ENCODE measurements around the gene CELF6. TPM values are rescaled to one million over a fixed set of nuclear protein-coding genes. Genes with fewer than 3 reads are reported as not detected.

The CELF6 gene
- total RNA-seq, 2 experiments from 2014 or later = 2.4 TPM

DNA sequence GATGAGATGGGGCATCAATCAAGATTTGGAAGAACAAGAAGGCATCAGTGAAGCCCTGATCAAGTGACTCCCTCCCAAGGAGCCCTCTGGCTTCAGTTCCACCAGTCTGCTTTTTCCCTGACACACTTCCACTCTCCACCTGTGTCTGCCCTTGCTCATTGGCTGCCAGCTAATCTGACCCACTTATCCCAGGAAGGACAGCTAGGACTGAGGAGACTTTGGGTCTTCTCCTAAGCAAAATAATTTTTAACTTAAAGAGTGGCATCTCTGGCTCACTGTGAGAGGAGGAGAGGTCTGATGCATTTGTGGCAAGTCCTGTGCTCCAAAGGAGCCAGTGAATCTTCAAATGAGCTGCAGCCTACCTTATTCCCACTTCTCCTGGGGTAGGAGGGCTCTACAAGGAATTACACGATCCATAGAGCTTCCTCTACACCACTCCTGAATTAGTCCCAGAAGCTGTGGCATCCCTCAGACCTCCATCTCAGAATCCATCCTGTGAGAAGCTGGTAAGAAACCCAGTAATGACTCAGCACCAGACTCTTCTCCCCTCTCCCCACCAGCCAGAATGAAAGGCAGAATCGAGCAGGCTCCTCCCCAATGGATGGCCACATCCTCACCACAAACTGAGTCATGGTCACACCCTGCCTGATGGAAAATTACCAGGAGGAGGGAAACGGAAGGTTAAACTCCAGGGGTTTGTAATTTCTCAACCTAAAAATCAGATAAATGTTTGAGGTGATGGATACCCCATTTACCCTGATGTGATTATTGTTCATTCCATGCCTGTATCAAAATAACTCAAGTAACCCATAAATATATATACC, 82.7 kb downstream of the CELF6 start:
- intact Hi-C loops (cut with DNase I, micrococcal nuclease) = no loop called here
- H3K27me3 ChIP-seq (ENCODE audit: control insufficient read depth in 1 of 2, insufficient read depth in 2 of 2, low read length in 2 of 2) = no peaks in the 10 kb centered on the region
- peaks cover 23% of the 10 kb centered on the region for H3K4me1 ChIP-seq (ENCODE audit: insufficient read depth, low read length)
- DNase-seq (peak in 11 of 14 experiments; percentile 7 to 74 (median 25)), ATAC-seq (ENCODE audit: poor library complexity) (peak; percentile 65)
- peaks cover 27% of the 10 kb centered on the region for H3K36me3 Mint-ChIP-seq (ENCODE audit: low read depth)
- peak overlapping the region; percentile 61 for H3K27ac Mint-ChIP-seq
- TF ChIP-seq, protein P1, sequence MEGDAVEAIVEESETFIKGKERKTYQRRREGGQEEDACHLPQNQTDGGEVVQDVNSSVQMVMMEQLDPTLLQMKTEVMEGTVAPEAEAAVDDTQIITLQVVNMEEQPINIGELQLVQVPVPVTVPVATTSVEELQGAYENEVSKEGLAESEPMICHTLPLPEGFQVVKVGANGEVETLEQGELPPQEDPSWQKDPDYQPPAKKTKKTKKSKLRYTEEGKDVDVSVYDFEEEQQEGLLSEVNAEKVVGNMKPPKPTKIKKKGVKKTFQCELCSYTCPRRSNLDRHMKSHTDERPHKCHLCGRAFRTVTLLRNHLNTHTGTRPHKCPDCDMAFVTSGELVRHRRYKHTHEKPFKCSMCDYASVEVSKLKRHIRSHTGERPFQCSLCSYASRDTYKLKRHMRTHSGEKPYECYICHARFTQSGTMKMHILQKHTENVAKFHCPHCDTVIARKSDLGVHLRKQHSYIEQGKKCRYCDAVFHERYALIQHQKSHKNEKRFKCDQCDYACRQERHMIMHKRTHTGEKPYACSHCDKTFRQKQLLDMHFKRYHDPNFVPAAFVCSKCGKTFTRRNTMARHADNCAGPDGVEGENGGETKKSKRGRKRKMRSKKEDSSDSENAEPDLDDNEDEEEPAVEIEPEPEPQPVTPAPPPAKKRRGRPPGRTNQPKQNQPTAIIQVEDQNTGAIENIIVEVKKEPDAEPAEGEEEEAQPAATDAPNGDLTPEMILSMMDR (IDR thresholded peaks at IDR 0.05) = no peak
- H3K27me3 Mint-ChIP-seq = no peaks in the 10 kb centered on the region
- H3K4me1 Mint-ChIP-seq (ENCODE audit: low read depth) = peaks cover 25% of the 10 kb centered on the region
- no peak overlapping the region for H3K4me3 Mint-ChIP-seq
- no peaks in the 10 kb centered on the region for H3K9me3 Mint-ChIP-seq
- H3K27ac ChIP-seq (ENCODE audit: low read depth in 1 of 2, low read length in 2 of 2) = no peak overlapping the region
- no peaks in the 10 kb centered on the region for H3K9me3 ChIP-seq (ENCODE audit: control insufficient read depth in 1 of 2, insufficient read depth in 1 of 2, low read length in 2 of 2)
- peaks cover 22% of the 10 kb centered on the region for H3K36me3 ChIP-seq (ENCODE audit: insufficient read depth, low read length)
- H3K4me3 ChIP-seq (ENCODE audit: low read length) = no peak overlapping the region
- ChIA-PET CTCF (interaction anchor here (1.6 kb wide), 1 partner anchor 10 kb away, joined by 5 read pairs; no protein-coding TSS in a partner anchor), POLR2A (interaction anchor here (1.1 to 2.2 kb wide), 2 partner anchors 9 to 11 kb away, joined by 3 to 14 read pairs; no protein-coding TSS in a partner anchor)

- no peaks in the 10 kb centered on the region for H3K9me3 ChIP-seq (ENCODE audit: control insufficient read depth in 1 of 2, insufficient read depth in 1 of 2, low read length in 2 of 2)
- H3K4me3 ChIP-seq (ENCODE audit: low read length) = no peak overlapping the region
- ChIA-PET CTCF (interaction anchor here (1.6 kb wide), 1 partner anchor 10 kb away, joined by 5 read pairs; no protein-coding TSS in a partner anchor), POLR2A (interaction anchor here (1.1 to 2.2 kb wide), 2 partner anchors 8 to 10 kb away, joined by 3 to 14 read pairs; no protein-coding TSS in a partner anchor)
- no peak overlapping the region for H3K4me3 Mint-ChIP-seq
- H3K9me3 Mint-ChIP-seq = no peaks in the 10 kb centered on the region
- no peaks in the 10 kb centered on the region for H3K27me3 ChIP-seq (ENCODE audit: control insufficient read depth in 1 of 2, insufficient read depth in 2 of 2, low read length in 2 of 2)
- no peak for DNase-seq
- H3K27ac Mint-ChIP-seq = no peak overlapping the region
- H3K4me1 Mint-ChIP-seq (ENCODE audit: low read depth) = peaks cover 33% of the 10 kb centered on the region
- peaks cover 14% of the 10 kb centered on the region for H3K36me3 ChIP-seq (ENCODE audit: insufficient read depth, low read length)
- H3K4me1 ChIP-seq (ENCODE audit: insufficient read depth, low read length) = peaks cover 27% of the 10 kb centered on the region
- peaks cover 27% of the 10 kb centered on the region for H3K36me3 Mint-ChIP-seq (ENCODE audit: low read depth)
- H3K27me3 Mint-ChIP-seq = no peaks in the 10 kb centered on the region
- intact Hi-C loops (cut with DNase I, micrococcal nuclease) = no loop called here
- TF ChIP-seq, protein P1 (IDR thresholded peaks at IDR 0.05) = no peak
- ATAC-seq (ENCODE audit: poor library complexity) = no peak
- H3K27ac ChIP-seq (ENCODE audit: low read depth in 1 of 2, low read length in 2 of 2) = no peak overlapping the region
Observed at GRCh38 chr15:72236381-72237003, 83.5 kb downstream of the CELF6 start.

DNA sequence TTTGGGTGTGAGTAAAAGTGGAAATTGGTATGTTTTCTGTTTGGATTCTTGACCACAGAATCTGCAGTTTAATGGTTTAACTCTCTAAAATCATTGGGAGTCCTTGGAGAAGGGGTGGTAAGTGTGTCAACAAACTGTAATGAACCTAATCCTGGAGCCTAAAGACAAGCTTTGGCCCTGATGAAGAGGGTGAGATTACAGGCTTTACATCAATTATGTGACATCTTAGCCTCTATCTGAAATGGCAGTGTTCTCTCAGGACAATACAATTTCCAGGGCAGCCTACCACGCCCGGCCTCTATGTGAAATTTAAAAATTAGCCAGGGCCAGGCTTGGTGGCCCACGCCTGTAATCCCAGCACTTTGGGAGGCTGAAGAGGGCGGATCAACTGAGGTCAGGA, 84.7 kb downstream of the CELF6 start:
- H3K9me3 ChIP-seq (ENCODE audit: control insufficient read depth in 1 of 2, insufficient read depth in 1 of 2, low read length in 2 of 2) = no peaks in the 10 kb centered on the region
- H3K27ac Mint-ChIP-seq = no peak overlapping the region
- H3K4me3 Mint-ChIP-seq = no peak overlapping the region
- peaks cover 31% of the 10 kb centered on the region for H3K4me1 ChIP-seq (ENCODE audit: insufficient read depth, low read length)
- no peak overlapping the region for H3K27ac ChIP-seq (ENCODE audit: low read depth in 1 of 2, low read length in 2 of 2)
- H3K27me3 Mint-ChIP-seq = no peaks in the 10 kb centered on the region
- DNase-seq (no peak), ATAC-seq (ENCODE audit: poor library complexity) (no peak)
- peaks cover 21% of the 10 kb centered on the region for H3K36me3 Mint-ChIP-seq (ENCODE audit: low read depth)
- POLR2A ChIA-PET = interaction anchor here (0.6 kb wide), 1 partner anchor 38 kb away, joined by 3 read pairs; no protein-coding TSS in a partner anchor
- no peak overlapping the region for H3K4me3 ChIP-seq (ENCODE audit: low read length)
- peaks cover 39% of the 10 kb centered on the region for H3K4me1 Mint-ChIP-seq (ENCODE audit: low read depth)
- H3K36me3 ChIP-seq (ENCODE audit: insufficient read depth, low read length) = peaks cover 2% of the 10 kb centered on the region
- intact Hi-C loops (cut with DNase I, micrococcal nuclease) = no loop called here
- no peaks in the 10 kb centered on the region for H3K27me3 ChIP-seq (ENCODE audit: control insufficient read depth in 1 of 2, insufficient read depth in 2 of 2, low read length in 2 of 2)
- TF ChIP-seq, protein P1 (IDR thresholded peaks at IDR 0.05) = no peak
- CTCF ChIA-PET = no interaction called here
- no peaks in the 10 kb centered on the region for H3K9me3 Mint-ChIP-seq

Other genes with a start within 250 kb of the CELF6 start
- 10 to 100 TPM; 23.4 to 29.1 TPM for gene MYO9A, start 202.0 kb downstream of the CELF6 start, total RNA-seq
- under 1 TPM in 1 of 2 experiments, not detected in 1; 0.14 TPM for gene SENP8, start 201.8 kb downstream of the CELF6 start, total RNA-seq
- gene GRAMD2A, start 122.4 kb downstream of the CELF6 start, total RNA-seq = not detected
- gene PKM, start 89.0 kb downstream of the CELF6 start, total RNA-seq = 100 to 1,000 TPM; 202 to 203 TPM
- gene PARP6, start 47.6 kb downstream of the CELF6 start, total RNA-seq = 100 to 1,000 TPM; 128 to 133 TPM
- 10 to 100 TPM; 66.3 to 66.9 TPM for gene HEXA, start 55.9 kb upstream of the CELF6 start, total RNA-seq
- not detected for gene TMEM202, start 78.1 kb upstream of the CELF6 start, total RNA-seq
- 100 to 1,000 TPM; 281 to 283 TPM for gene ARIH1, start 154.2 kb upstream of the CELF6 start, total RNA-seq

Measured in CD4-positive, alpha-beta T cell (primary cell).